T-cell (primary cell): ENCODE data around the gene RAB10. TPM values are rescaled to one million over a fixed set of nuclear protein-coding genes. Genes with fewer than 3 reads are reported as not detected.

ENCODE experiments used
- ATAC-seq, 4 experiments: fragments of 200-7000 bp in 3 of 4; fragments of 150-1000 bp in 1 of 4; cut with Tn5 transposase; replicated peaks in 1 of 4; 1 replicate in 3 of 4; 2 replicates in 1 of 4; pipeline ENCODE4 v1.10.0; 2021; ENCODE audit warnings: moderate library complexity in 3 of 4, mild to moderate bottlenecking in 2 of 4, moderate number of reproducible peaks in 1 of 4
- CTCF ChIA-PET, 2 donors: fragments of 300-600 bp; sonication (Branson Sonifier 250); formaldehyde crosslinking; loops; one replicate each; lab custom pipeline; 2022; ENCODE audit warnings: antibody characterized with exemption in 2 of 2; lab: Charles Lee
- POLR2A ChIA-PET, 2 donors: fragments of 300-600 bp; sonication (Branson Sonifier 250); formaldehyde crosslinking; loops; one replicate each; lab custom pipeline; 2022; ENCODE audit warnings: antibody characterized with exemption in 2 of 2; lab: Charles Lee
- DNase-seq, 35 experiments: peaks; one replicate each; pipeline versions ENCODE4 v3.0.0 to v3.0.0-alpha.2; 2013 to 2023
- H3K27ac ChIP-seq: one replicate; pipeline ENCODE4 v1.5.1; 2013; ENCODE audit warnings: low read length
- H3K27me3 ChIP-seq, 2 experiments: replicated peaks in 1 of 2; 1 replicate in 1 of 2; 2 replicates in 1 of 2; pipeline versions ENCODE4 v1.6.1 to v1.7.0; 2013; ENCODE audit warnings: low read length in 1 of 2, mixed read lengths in 1 of 2; ENCODE audit not compliant: control insufficient read depth in 2 of 2, insufficient read depth in 2 of 2; ENCODE audit errors: extremely low read depth in 1 of 2
- H3K36me3 ChIP-seq, 2 donors: 1 replicate in 1 of 2; 2 replicates in 1 of 2; pipeline versions ENCODE4 v1.6.1 to v1.7.0; 2013; ENCODE audit warnings: low read length in 1 of 2; ENCODE audit not compliant: control insufficient read depth in 2 of 2, insufficient read depth in 1 of 2; ENCODE audit errors: extremely low read depth in 1 of 2
- H3K4me1 ChIP-seq, 2 experiments: 1 replicate in 1 of 2; 2 replicates in 1 of 2; pipeline versions ENCODE4 v1.6.1 to v1.7.0; 2013; ENCODE audit warnings: low read length in 2 of 2, mixed read lengths in 1 of 2; ENCODE audit not compliant: insufficient read depth in 2 of 2, control insufficient read depth in 1 of 2; ENCODE audit errors: extremely low read depth in 1 of 2
- H3K4me3 ChIP-seq, 2 donors: 1 replicate in 1 of 2; 2 replicates in 1 of 2; pipeline versions ENCODE4 v1.5.1 to v1.7.0; 2013; ENCODE audit warnings: mild to moderate bottlenecking in 2 of 2, low read length in 1 of 2, moderate library complexity in 1 of 2; ENCODE audit not compliant: control insufficient read depth in 1 of 2; ENCODE audit errors: extremely low read depth in 1 of 2
- H3K9me3 ChIP-seq: 2 replicates; pipeline ENCODE4 v1.7.0; 2013
- H3K27ac Mint-ChIP-seq, 2 donors: one replicate each; pipeline ENCODE4 v1.8.0; 2020 to 2021; ENCODE audit warnings: mild to moderate bottlenecking in 2 of 2, mixed read lengths in 2 of 2
- H3K27me3 Mint-ChIP-seq, 2 donors: one replicate each; pipeline ENCODE4 v1.8.0; 2021 to 2022; ENCODE audit warnings: mixed read lengths in 2 of 2
- H3K36me3 Mint-ChIP-seq: one replicate; pipeline ENCODE4 v1.8.0; 2021; ENCODE audit warnings: mixed read lengths
- H3K4me1 Mint-ChIP-seq, 3 donors: one replicate each; pipeline ENCODE4 v1.8.0; 2020 to 2022; ENCODE audit warnings: mixed read lengths in 3 of 3, mild to moderate bottlenecking in 1 of 3
- H3K4me3 Mint-ChIP-seq, 3 donors: one replicate each; pipeline ENCODE4 v1.8.0; 2020 to 2022; ENCODE audit warnings: mild to moderate bottlenecking in 3 of 3, mixed read lengths in 3 of 3, moderate library complexity in 3 of 3
- H3K9me3 Mint-ChIP-seq, 3 donors: one replicate each; pipeline ENCODE4 v1.8.0; 2020 to 2022; ENCODE audit warnings: mixed read lengths in 3 of 3
- WGBS: methylation state at CpG from one replicate; pipeline ENCODE4 v1.1.5; 2013; ENCODE audit warnings: missing lambda C conversion rate; ENCODE audit not compliant: insufficient coverage; 5-methylcytosine and 5-hydroxymethylcytosine counted together
- total RNA-seq, 35 experiments: library from RNA in 6 of 35; stranded (reverse) in 6 of 35; fragments of 120-200 nt in 1 of 35; gene quantifications; one replicate each; pipeline versions ENCODE4 v1.2.1 to v1.2.4 and lab custom pipeline; 2013 to 2026

The RAB10 gene
- total RNA-seq, 5 donors from 2014 or later (not counting 1 experiment from before 2014, with no cell fraction given) = 35.0 to 78.7 (median 71.2) TPM

- Mint-ChIP-seq H3K9me3 (no peaks in the 10 kb centered on the region), H3K4me3 (no peak overlapping the region), H3K4me1 (no peaks in the 10 kb centered on the region), H3K36me3 (peaks cover 19% of the 10 kb centered on the region), H3K27me3 (no peaks in the 10 kb centered on the region), H3K27ac (no peak overlapping the region)
- no peak overlapping the region for H3K4me3 ChIP-seq
- H3K4me1 ChIP-seq = no peaks in the 10 kb centered on the region
- POLR2A ChIA-PET = interaction anchor here in 1 of 2 donors (0.8 kb wide), 1 partner anchor 44 kb away, joined by 4 read pairs; no protein-coding TSS in a partner anchor
- CTCF ChIA-PET = no interaction called here
- H3K9me3 ChIP-seq = no peaks in the 10 kb centered on the region
- H3K36me3 ChIP-seq = peaks cover 0 to 15% of the 10 kb centered on the region in 2 donors
- H3K27ac ChIP-seq = no peak overlapping the region
- H3K27me3 ChIP-seq = no peaks in the 10 kb centered on the region
- DNase-seq (no peak), ATAC-seq (no peak)
- no CpG with 5 or more reads among the region's 3 CpGs for WGBS
Measured at GRCh38 chr2:26136451-26136850, 102.6 kb downstream of the RAB10 start.

GRCh38 chr2:26139269-26140183 is 105.6 kb downstream of the RAB10 start:
- no peaks in the 10 kb centered on the region for H3K9me3 ChIP-seq
- H3K27me3 ChIP-seq = no peaks in the 10 kb centered on the region
- Mint-ChIP-seq H3K4me1 (no peaks in the 10 kb centered on the region), H3K27ac (peak overlapping the region in 1 of 2 donors; percentile 6), H3K36me3 (peaks cover 17% of the 10 kb centered on the region), H3K9me3 (no peaks in the 10 kb centered on the region), H3K27me3 (no peaks in the 10 kb centered on the region), H3K4me3 (no peak overlapping the region)
- 94% methylated on average over 6 of the region's 12 CpGs for WGBS
- peaks cover 0 to 13% of the 10 kb centered on the region in 2 donors for H3K36me3 ChIP-seq
- H3K4me3 ChIP-seq = no peak overlapping the region
- H3K4me1 ChIP-seq = no peaks in the 10 kb centered on the region
- CTCF ChIA-PET = interaction anchor here in 1 of 2 donors (0.7 kb wide), 1 partner anchor 36 kb away, joined by 7 read pairs; no protein-coding TSS in a partner anchor
- no peak overlapping the region for H3K27ac ChIP-seq
- ATAC-seq = peak in 1 of 4 experiments; percentile 31
- POLR2A ChIA-PET = interaction anchor here in 1 of 2 donors (0.7 kb wide), 2 partner anchors 140 to 1962 kb away, joined by 5 to 7 read pairs; no protein-coding TSS in a partner anchor
- no peak for DNase-seq

GRCh38 chr2:26141145-26141769 is 107.4 kb downstream of the RAB10 start:
- Mint-ChIP-seq H3K9me3 (no peaks in the 10 kb centered on the region), H3K36me3 (peaks cover 4% of the 10 kb centered on the region), H3K27me3 (no peaks in the 10 kb centered on the region), H3K4me3 (no peak overlapping the region), H3K4me1 (peaks cover 0 to 4% (median 2%) of the 10 kb centered on the region in 3 donors), H3K27ac (no peak overlapping the region)
- 90% methylated on average over 17 of the region's 18 CpGs for WGBS
- POLR2A ChIA-PET = no interaction called here
- Histone ChIP-seq H3K27ac (no peak overlapping the region), H3K27me3 (no peaks in the 10 kb centered on the region), H3K36me3 (peaks cover 0 to 3% of the 10 kb centered on the region in 2 donors), H3K4me3 (no peak overlapping the region), H3K4me1 (no peaks in the 10 kb centered on the region), H3K9me3 (no peaks in the 10 kb centered on the region)
- no peak for ATAC-seq
- DNase-seq = no peak
- CTCF ChIA-PET = interaction anchor here in 1 of 2 donors (1.2 kb wide), 1 partner anchor 150 kb away, joined by 3 read pairs; no protein-coding TSS in a partner anchor

GRCh38 chr2:26144031-26144430 is 110.1 kb downstream of the RAB10 start:
- H3K4me3 Mint-ChIP-seq = no peak overlapping the region
- no peaks in the 10 kb centered on the region for H3K36me3 ChIP-seq
- H3K4me1 ChIP-seq = no peaks in the 10 kb centered on the region
- ATAC-seq (no peak), DNase-seq (no peak)
- POLR2A ChIA-PET = no interaction called here
- CTCF ChIA-PET = interaction anchor here (0.6 to 1.8 kb wide), 4 partner anchors 9 to 1505 kb away, joined by 3 to 6 read pairs (median 4); no protein-coding TSS in a partner anchor
- no peaks in the 10 kb centered on the region for H3K9me3 ChIP-seq
- H3K27ac ChIP-seq = no peak overlapping the region
- H3K9me3 Mint-ChIP-seq = no peaks in the 10 kb centered on the region
- H3K4me1 Mint-ChIP-seq = peaks cover 0 to 4% (median 2%) of the 10 kb centered on the region in 3 donors
- no peak overlapping the region for H3K27ac Mint-ChIP-seq
- 87% methylated on average over 4 of the region's 7 CpGs for WGBS
- peaks cover 0 to 3% of the 10 kb centered on the region in 2 experiments for H3K27me3 ChIP-seq
- no peak overlapping the region for H3K4me3 ChIP-seq
- H3K27me3 Mint-ChIP-seq = peaks cover under 1 to 5% of the 10 kb centered on the region in 2 donors
- no peaks in the 10 kb centered on the region for H3K36me3 Mint-ChIP-seq

DNA sequence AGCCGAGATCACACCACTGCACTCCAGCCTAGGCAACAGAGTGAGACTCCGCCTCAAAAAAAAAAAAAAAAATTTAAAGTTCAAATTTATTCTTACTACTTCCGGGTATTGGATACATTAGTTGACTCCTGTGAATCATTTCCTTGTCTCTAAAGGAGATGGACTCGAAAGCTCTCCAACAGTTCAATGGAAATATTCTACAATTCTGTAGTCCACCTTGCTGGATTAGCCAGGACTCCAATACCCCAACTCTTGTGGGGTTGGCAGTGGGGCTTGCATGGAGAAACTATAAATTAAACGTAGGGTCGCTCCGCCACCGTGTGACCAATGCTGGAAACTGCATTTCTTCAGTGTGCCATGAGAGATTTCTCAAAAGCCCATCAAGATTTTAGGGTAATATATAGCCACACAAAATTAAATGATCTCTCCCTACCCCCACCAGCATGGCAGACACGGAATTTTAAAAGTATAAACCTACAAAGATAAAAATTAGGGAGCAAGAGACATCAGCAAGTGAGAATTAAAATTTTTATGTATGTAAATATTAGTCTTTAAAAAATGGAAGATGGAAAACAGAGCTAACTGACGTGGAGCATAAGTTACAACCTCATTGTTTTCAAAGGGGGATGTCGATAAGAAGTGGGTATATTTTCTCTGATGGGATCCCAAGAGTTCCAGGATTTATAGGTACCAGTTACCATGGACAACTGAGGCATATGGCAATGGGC is 111.2 kb downstream of the RAB10 start:
- no peaks in the 10 kb centered on the region for H3K9me3 Mint-ChIP-seq
- no peaks in the 10 kb centered on the region for H3K36me3 Mint-ChIP-seq
- H3K4me1 Mint-ChIP-seq = peaks cover 0 to 4% (median 2%) of the 10 kb centered on the region in 3 donors
- H3K4me3 Mint-ChIP-seq = no peak overlapping the region
- peaks cover 0 to 12% of the 10 kb centered on the region in 2 experiments for H3K27me3 ChIP-seq
- H3K27me3 Mint-ChIP-seq = peaks cover 10 to 11% of the 10 kb centered on the region in 2 donors
- no peaks in the 10 kb centered on the region for H3K4me1 ChIP-seq
- H3K36me3 ChIP-seq = no peaks in the 10 kb centered on the region
- H3K27ac Mint-ChIP-seq = no peak overlapping the region
- DNase-seq (peak; percentile 13 to 76 (median 51)), ATAC-seq (peak; percentile 53 to 78 (median 64))
- H3K27ac ChIP-seq = no peak overlapping the region
- WGBS = 60% methylated on average over 2 of the region's 11 CpGs
- CTCF ChIA-PET = interaction anchor here (0.6 to 1.8 kb wide), 9 partner anchors 10 to 1920 kb away, joined by 3 to 7 read pairs (median 4); no protein-coding TSS in a partner anchor
- H3K4me3 ChIP-seq = no peak overlapping the region
- H3K9me3 ChIP-seq = no peaks in the 10 kb centered on the region
- POLR2A ChIA-PET = interaction anchor here in 1 of 2 donors (0.7 kb wide), 1 partner anchor 575 kb away, joined by 10 read pairs; no protein-coding TSS in a partner anchor
